HepG2 (cell line): ENCODE measurements around the gene ABHD17B.

ENCODE experiments used
- ELF4 ChIP-seq: sonication (generic); formaldehyde crosslinking; IDR thresholded peaks from 2 replicates; pipeline ENCODE4 v1.5.0; 2020; ENCODE audit warnings: missing genetic modification reagents, mild to moderate bottlenecking, moderate library complexity, borderline replicate concordance
- FOXP4 ChIP-seq: sonication (generic); formaldehyde crosslinking; IDR thresholded peaks from 2 replicates; pipeline ENCODE4 v1.4.0; 2020; ENCODE audit warnings: missing genetic modification reagents
- HNF4A ChIP-seq: sonication (generic); formaldehyde crosslinking; IDR thresholded peaks from 2 replicates; pipeline ENCODE4 v1.4.0; 2020; ENCODE audit warnings: missing genetic modification reagents
- MNT ChIP-seq: fragments of 450-650 bp; IDR thresholded peaks from 2 replicates; pipeline ENCODE4 v1.6.1; 2016
- RARG ChIP-seq: sonication (generic); formaldehyde crosslinking; IDR thresholded peaks from 2 replicates; pipeline ENCODE4 v1.4.0; 2020; ENCODE audit warnings: low read depth, mild to moderate bottlenecking, missing genetic modification reagents
- RFX5 ChIP-seq: IDR thresholded peaks from 2 replicates; pipeline ENCODE4 v1.6.1; 2011; ENCODE audit warnings: low read depth, low read length, improper control_type of control experiment
- STAG1 ChIP-seq: sonication (generic); formaldehyde crosslinking; IDR thresholded peaks from 2 replicates; pipeline ENCODE4 v1.4.0; 2020; ENCODE audit warnings: missing genetic modification reagents
- ZNF280B ChIP-seq: sonication (generic); formaldehyde crosslinking; IDR thresholded peaks from 2 replicates; pipeline ENCODE4 v1.5.0; 2020; ENCODE audit warnings: missing genetic modification reagents, mild to moderate bottlenecking, borderline replicate concordance
- ZNF30 ChIP-seq: sonication (generic); formaldehyde crosslinking; IDR thresholded peaks from 2 replicates; pipeline ENCODE4 v1.5.0; 2020; ENCODE audit warnings: mild to moderate bottlenecking, missing genetic modification reagents
- ZNF878 ChIP-seq: sonication (generic); formaldehyde crosslinking; IDR thresholded peaks from 2 replicates; pipeline ENCODE4 v1.8.1; 2023; ENCODE audit warnings: mild to moderate bottlenecking, missing genetic modification reagents, moderate library complexity

- TF ChIP-seq ZNF280B (CRISPR knock-in tag) (no peak), MNT (no peak), ZNF30 (CRISPR knock-in tag) (no peak), RARG (no peak), HNF4A (CRISPR knock-in tag) (no peak), RFX5 (no peak), FOXP4 (CRISPR knock-in tag) (no peak), ZNF878 (CRISPR knock-in tag) (no peak), ELF4 (CRISPR knock-in tag) (no peak), STAG1 (CRISPR knock-in tag) (no peak)
Measured at GRCh38 chr9:71936066-71936465, 25.1 kb upstream of the ABHD17B start.
